Measurements from ENCODE around the gene FES.

- TF ChIP-seq CTCF (IDR thresholded peaks at IDR 0.05) (no peak), POLR2A (IDR thresholded peaks at IDR 0.05) (no peak)
These were observed 45.8 kb upstream of the FES start for GRCh38 chr15:90838544-90838943.
